Natural killer cell (primary cell): ENCODE results near the gene ALDH16A1. TPM values are rescaled to one million over a fixed set of nuclear protein-coding genes. Genes with fewer than 3 reads are reported as not detected.

Source experiments
- ATAC-seq, 3 donors: fragments of 150-1000 bp in 2 of 3; fragments of 200-7000 bp in 1 of 3; cut with Tn5 transposase; 1 replicate in 1 of 3; 2 replicates in 2 of 3; pipeline ENCODE4 v1.10.0; 2021; ENCODE audit warnings: mild to moderate bottlenecking in 2 of 3, moderate library complexity in 2 of 3
- DNase-seq, 2 donors: peaks; one replicate each; pipeline versions ENCODE4 v3.0.0 to v3.0.0-alpha.2; 2013 to 2021; ENCODE audit warnings: mixed read lengths in 1 of 2
- H3K27ac ChIP-seq: one replicate; pipeline ENCODE4 v1.5.1; 2013; ENCODE audit warnings: mild to moderate bottlenecking, low read length
- H3K27me3 ChIP-seq: one replicate; pipeline ENCODE4 v1.6.1; 2013; ENCODE audit warnings: low read length; ENCODE audit not compliant: control insufficient read depth, insufficient read depth
- H3K36me3 ChIP-seq: one replicate; pipeline ENCODE4 v1.6.1; 2013; ENCODE audit warnings: low read length; ENCODE audit not compliant: control insufficient read depth, insufficient read depth
- H3K4me1 ChIP-seq: one replicate; pipeline ENCODE4 v1.6.1; 2013; ENCODE audit warnings: low read length; ENCODE audit not compliant: control insufficient read depth, insufficient read depth
- H3K4me3 ChIP-seq: one replicate; pipeline ENCODE4 v1.5.1; 2013; ENCODE audit warnings: low read length
- H3K9me3 ChIP-seq: one replicate; pipeline ENCODE4 v1.6.1; 2013; ENCODE audit warnings: low read length; ENCODE audit not compliant: control insufficient read depth, insufficient read depth
- H3K27ac Mint-ChIP-seq, 2 donors: one replicate each; pipeline ENCODE4 v1.8.0; 2022; ENCODE audit warnings: mild to moderate bottlenecking in 2 of 2, mixed read lengths in 2 of 2, moderate library complexity in 1 of 2
- H3K27me3 Mint-ChIP-seq, 2 donors: one replicate each; pipeline ENCODE4 v1.8.0; 2022; ENCODE audit warnings: low read depth in 2 of 2, mixed read lengths in 2 of 2
- H3K36me3 Mint-ChIP-seq: one replicate; pipeline ENCODE4 v1.8.0; 2022; ENCODE audit warnings: mixed read lengths
- H3K4me1 Mint-ChIP-seq, 2 donors: one replicate each; pipeline ENCODE4 v1.8.0; 2022; ENCODE audit warnings: mixed read lengths in 2 of 2
- H3K4me3 Mint-ChIP-seq: one replicate; pipeline ENCODE4 v1.8.0; 2022; ENCODE audit warnings: mild to moderate bottlenecking, moderate library complexity, mixed read lengths
- H3K9me3 Mint-ChIP-seq, 2 donors: one replicate each; pipeline ENCODE4 v1.8.0; 2022; ENCODE audit warnings: mixed read lengths in 2 of 2
- CTCF ChIP-seq: fragments of 200-600 bp; IDR thresholded peaks from one replicate; pipeline ENCODE4 v1.8.0; 2022; ENCODE audit warnings: antibody characterized with exemption
- WGBS: methylation state at CpG from one replicate; pipeline ENCODE4 v1.1.7; 2013; ENCODE audit warnings: missing lambda C conversion rate; ENCODE audit not compliant: insufficient coverage; 5-methylcytosine and 5-hydroxymethylcytosine counted together
- intact Hi-C: fragments of 100-400 bp; cut with micrococcal nuclease; formaldehyde crosslinking; loops from one replicate; pipeline ENCODE4 v1.14.2; 2022
- total RNA-seq, 4 donors: library from RNA; stranded (reverse); fragments of 120-200 nt in 1 of 4; gene quantifications; one replicate each; pipeline versions ENCODE4 v1.2.3 to v1.2.4, GENCODE V29; 2013 to 2022

ALDH16A1 gene
- total RNA-seq, 3 donors from 2014 or later (not counting 1 experiment from before 2014, with no cell fraction given): 39.9 to 43.2 (median 41.4) TPM

- Histone ChIP-seq H3K27ac (peak overlapping the region; percentile 85), H3K9me3 (no peaks in the 10 kb centered on the region), H3K4me1 (peaks cover 45% of the 10 kb centered on the region), H3K36me3 (peaks cover 51% of the 10 kb centered on the region), H3K27me3 (no peaks in the 10 kb centered on the region), H3K4me3 (peak overlapping the region; percentile 93)
- peak overlapping the region; percentile 95 for H3K4me3 Mint-ChIP-seq
- peaks cover 31 to 37% of the 10 kb centered on the region in 2 donors for H3K4me1 Mint-ChIP-seq
- 1% methylated on average over 26 of the region's 26 CpGs for WGBS
- intact Hi-C loops: loop anchor here (5.0 kb wide), 1 partner anchor 389 kb away; the partner anchor contains the start of genes AKT1S1 and TBC1D17
- DNase-seq (peak in 1 of 2 donors; percentile 49), ATAC-seq (no peak)
- H3K9me3 Mint-ChIP-seq: no peaks in the 10 kb centered on the region
- peaks cover 8% of the 10 kb centered on the region for H3K36me3 Mint-ChIP-seq
- H3K27ac Mint-ChIP-seq: peak overlapping the region; percentile 92 to 98
- TF ChIP-seq CTCF: no peak
- no peaks in the 10 kb centered on the region for H3K27me3 Mint-ChIP-seq
Measured at GRCh38 chr19:49488046-49488862, 35.2 kb downstream of the ALDH16A1 start.

GRCh38 chr19:49488863-49489537 is 36.0 kb downstream of the ALDH16A1 start:
- peaks cover 50% of the 10 kb centered on the region for H3K36me3 ChIP-seq
- no peaks in the 10 kb centered on the region for H3K27me3 ChIP-seq
- peak in 1 of 2 donors; percentile 35 for DNase-seq
- intact Hi-C loops: loop anchor here (5.0 kb wide), 1 partner anchor 388 kb away; the partner anchor contains the start of genes AKT1S1 and TBC1D17
- no peaks in the 10 kb centered on the region for H3K9me3 ChIP-seq
- 11% methylated on average over 10 of the region's 15 CpGs for WGBS
- no peak for ATAC-seq
- Mint-ChIP-seq H3K36me3 (peaks cover 8% of the 10 kb centered on the region), H3K27ac (peak overlapping the region; percentile 92 to 98), H3K4me3 (peak overlapping the region; percentile 95), H3K27me3 (no peaks in the 10 kb centered on the region), H3K4me1 (peaks cover 31 to 37% of the 10 kb centered on the region in 2 donors), H3K9me3 (no peaks in the 10 kb centered on the region)
- peak overlapping the region; percentile 93 for H3K4me3 ChIP-seq
- TF ChIP-seq CTCF: no peak
- H3K4me1 ChIP-seq: peaks cover 53% of the 10 kb centered on the region
- peak overlapping the region; percentile 30 for H3K27ac ChIP-seq

- peak overlapping the region; percentile 59 to 98 for H3K27ac Mint-ChIP-seq
- TF ChIP-seq CTCF: no peak
- H3K36me3 Mint-ChIP-seq: peaks cover 8% of the 10 kb centered on the region
- H3K4me1 ChIP-seq: peaks cover 59% of the 10 kb centered on the region
- H3K4me3 Mint-ChIP-seq: peak overlapping the region; percentile 47
- H3K27ac ChIP-seq: peak overlapping the region; percentile 30
- no peaks in the 10 kb centered on the region for H3K27me3 ChIP-seq
- DNase-seq (peak in 1 of 2 donors; percentile 73), ATAC-seq (no peak)
- intact Hi-C loops: loop anchor here (5.0 kb wide), 1 partner anchor 388 kb away; the partner anchor contains the start of genes AKT1S1 and TBC1D17
- no peaks in the 10 kb centered on the region for H3K27me3 Mint-ChIP-seq
- H3K4me3 ChIP-seq: no peak overlapping the region
- no peaks in the 10 kb centered on the region for H3K9me3 ChIP-seq
- peaks cover 31 to 37% of the 10 kb centered on the region in 2 donors for H3K4me1 Mint-ChIP-seq
- H3K36me3 ChIP-seq: peaks cover 49% of the 10 kb centered on the region
- WGBS: 65% methylated on average over 15 of the region's 15 CpGs
- H3K9me3 Mint-ChIP-seq: no peaks in the 10 kb centered on the region
Measured at GRCh38 chr19:49489601-49490167, 36.7 kb downstream of the ALDH16A1 start.
